Pons (tissue), 1 donor: ENCODE results near the gene KNL1.
A peak's percentile ranks its signal among the peaks of the same experiment; 100 is the strongest.
"Not testable (repeated sequence)": the region's sequence is repeated elsewhere in the genome, so short reads cannot be mapped to it uniquely, and the experiment has no call there.

ENCODE experiments used
- DNase-seq: peaks from one replicate; pipeline ENCODE4 v3.0.0-alpha.2; 2016; ENCODE audit warnings: low spot score

The KNL1 gene

GRCh38 chr15:40676906-40677305 lies 82.9 kb downstream of the KNL1 start:
- DNase-seq: not testable (repeated sequence)

- DNase-seq: no peak
Measured at GRCh38 chr15:40680151-40680550, 86.1 kb downstream of the KNL1 start.

DNA sequence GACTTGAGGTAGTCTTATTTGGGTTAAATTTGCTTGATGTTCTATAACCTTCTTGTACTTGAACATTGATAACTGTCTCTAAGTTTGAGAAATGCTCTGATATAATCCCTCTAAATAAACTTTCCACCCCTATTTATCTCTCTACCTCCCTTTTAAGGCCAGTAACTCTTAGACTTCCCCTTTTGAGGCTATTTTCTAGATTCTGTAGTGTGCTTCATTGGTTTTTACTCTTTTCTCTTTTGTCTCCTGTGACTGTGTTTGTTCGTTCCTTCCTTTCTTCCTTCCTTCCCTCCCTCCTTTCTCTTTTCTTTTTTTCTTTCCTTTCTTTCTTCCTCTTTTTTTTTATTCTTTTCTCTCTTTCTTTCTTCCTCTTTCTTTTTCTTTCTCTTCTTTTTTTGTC lies 86.9 kb downstream of the KNL1 start:
- not testable (repeated sequence) for DNase-seq

DNA sequence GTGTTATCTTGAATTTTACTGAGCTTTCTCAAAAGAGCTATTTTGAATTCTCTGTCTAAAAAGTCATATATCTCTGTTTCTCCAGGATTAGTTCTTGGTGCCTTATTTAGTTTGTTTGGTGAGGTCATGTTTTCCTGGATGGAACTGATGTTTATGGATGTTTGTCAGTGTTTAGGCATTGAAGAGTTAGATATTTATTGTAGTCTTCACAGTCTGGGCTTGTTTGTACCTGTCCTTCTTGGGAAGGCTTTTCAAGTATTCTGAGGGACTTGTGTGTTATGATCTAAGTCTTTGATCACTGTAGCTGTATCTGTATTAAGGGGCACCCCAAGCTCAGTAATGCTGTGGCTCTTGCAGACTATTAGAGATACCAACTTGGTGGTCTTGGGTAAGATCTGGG lies 90.3 kb downstream of the KNL1 start:
- DNase-seq: no peak

DNA sequence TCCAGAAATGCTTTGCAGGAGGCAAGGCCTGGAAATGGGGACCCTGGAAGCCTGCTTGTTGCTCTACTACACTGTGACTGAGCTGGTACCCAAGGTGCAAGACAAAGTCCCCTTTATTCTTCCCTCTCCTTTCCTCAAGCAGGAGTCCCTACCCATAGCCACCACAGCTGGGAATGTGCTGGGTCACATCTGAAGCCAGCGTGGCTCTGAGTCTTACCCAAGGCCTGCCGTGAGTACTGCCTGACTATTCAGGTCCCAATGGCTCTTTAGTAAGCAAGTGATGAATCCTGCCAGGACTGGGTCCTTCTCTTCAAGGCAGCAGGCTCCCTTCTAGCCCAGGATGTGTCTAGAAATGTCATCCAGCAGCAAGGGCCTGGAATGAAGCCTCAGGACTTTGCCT lies 91.3 kb downstream of the KNL1 start:
- DNase-seq: no peak

DNA sequence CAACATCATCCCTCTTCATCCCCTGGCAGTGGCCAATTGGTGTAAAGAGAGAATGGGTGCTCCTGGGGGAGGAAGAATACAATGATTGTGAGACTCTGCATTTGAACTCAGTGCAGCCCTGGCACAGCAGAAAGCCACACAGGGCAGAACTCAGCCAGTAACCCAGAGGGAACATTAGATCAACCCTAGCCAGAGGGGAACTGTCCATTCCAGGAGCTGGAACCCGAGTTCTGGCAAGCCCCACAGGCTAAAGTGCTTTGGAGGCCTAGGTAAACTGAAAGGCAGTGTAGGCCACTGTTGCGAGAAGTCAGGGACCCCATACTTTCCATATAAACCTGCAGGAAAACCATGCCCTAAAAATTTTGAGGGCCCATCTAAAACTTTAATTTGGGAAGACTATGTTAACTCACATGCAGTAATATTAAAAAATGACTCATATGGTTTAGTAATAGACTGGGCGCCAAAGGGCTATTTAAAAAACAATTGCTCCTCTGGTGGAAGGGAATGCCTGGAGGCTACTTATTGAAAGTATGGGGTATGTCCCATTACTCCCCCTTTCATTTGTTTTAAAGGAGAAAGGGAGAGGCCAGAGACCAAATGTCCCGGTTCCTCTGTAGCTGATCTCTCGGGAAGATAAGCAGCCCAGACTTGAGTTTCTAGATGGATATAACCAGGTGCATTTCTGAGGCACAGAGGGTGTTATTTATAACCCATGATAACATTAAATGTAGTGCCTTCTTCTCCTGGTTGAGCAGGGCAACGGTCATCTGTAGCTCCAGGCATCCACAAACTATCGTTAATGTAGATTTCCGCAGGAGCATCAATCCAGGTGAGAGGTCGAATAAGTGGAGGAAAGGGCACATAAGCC lies 95.1 kb downstream of the KNL1 start:
- no peak for DNase-seq

GRCh38 chr15:40691737-40692136 lies 97.7 kb downstream of the KNL1 start:
- DNase-seq: no peak

GRCh38 chr15:40693904-40694687 lies 100.0 kb downstream of the KNL1 start:
- DNase-seq: no peak

DNA sequence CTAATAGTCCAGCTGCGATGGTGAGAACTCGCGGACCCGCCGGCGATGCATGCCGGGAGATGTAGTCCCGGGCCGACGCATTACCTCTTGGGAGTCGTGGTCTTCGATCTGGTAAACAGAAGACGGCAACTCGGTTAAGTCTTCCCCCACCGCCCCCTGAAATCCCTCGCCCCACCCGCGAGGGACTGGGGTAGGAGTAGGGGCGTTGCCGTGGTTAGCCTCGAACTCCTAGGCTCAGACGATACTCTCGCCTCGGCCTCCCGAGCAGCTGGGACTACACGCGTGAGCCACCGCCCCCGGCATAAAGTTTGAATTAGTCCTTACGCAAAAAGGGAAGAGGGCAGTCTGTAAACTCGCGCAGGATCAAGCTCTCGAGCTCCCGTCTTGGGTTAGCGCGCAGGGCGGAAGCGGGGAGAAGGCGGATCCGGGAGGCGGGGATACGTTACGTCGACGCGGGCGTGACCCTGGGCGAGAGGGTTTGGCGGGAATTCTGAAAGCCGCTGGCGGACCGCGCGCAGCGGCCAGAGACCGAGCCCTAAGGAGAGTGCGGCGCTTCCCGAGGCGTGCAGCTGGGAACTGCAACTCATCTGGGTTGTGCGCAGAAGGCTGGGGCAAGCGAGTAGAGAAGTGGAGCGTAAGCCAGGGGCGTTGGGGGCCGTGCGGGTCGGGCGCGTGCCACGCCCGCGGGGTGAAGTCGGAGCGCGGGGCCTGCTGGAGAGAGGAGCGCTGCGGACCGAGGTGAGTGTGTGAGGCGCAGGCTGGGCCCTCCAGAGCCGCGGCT lies 100.8 kb downstream of the KNL1 start, which contains the start of gene RAD51:
TSS of gene RAD51 (plus strand) at position 487 of the 781 bp plus-strand sequence. CDS start 3,585 bp downstream, outside the sequence.
- peak; percentile 86 for DNase-seq

- no peak for DNase-seq
Measured at GRCh38 chr15:40695469-40695890, 101.4 kb downstream of the KNL1 start.

DNA sequence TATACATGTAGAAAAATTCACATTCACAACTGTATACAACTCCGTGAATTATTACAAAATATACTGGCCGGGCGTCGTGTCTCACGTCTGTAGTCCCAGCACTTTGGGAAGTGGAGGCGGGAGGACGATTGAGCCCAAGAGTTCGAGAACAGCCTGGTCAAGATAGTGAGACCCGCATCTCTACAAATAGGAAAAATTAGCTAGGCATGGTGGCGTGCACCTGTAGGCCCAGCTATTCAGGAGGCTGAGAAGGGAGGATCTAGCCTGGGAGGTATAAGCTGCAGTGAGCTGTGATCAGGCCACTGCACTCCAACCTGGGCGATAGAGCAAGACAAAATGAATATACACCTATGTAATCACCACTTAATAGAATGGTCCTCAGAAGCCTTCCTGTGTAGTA lies 102.2 kb downstream of the KNL1 start:
- no peak for DNase-seq

GRCh38 chr15:40697916-40698315 lies 103.9 kb downstream of the KNL1 start:
- DNase-seq: no peak

GRCh38 chr15:40702077-40702476 lies 108.0 kb downstream of the KNL1 start:
- no peak for DNase-seq

DNA sequence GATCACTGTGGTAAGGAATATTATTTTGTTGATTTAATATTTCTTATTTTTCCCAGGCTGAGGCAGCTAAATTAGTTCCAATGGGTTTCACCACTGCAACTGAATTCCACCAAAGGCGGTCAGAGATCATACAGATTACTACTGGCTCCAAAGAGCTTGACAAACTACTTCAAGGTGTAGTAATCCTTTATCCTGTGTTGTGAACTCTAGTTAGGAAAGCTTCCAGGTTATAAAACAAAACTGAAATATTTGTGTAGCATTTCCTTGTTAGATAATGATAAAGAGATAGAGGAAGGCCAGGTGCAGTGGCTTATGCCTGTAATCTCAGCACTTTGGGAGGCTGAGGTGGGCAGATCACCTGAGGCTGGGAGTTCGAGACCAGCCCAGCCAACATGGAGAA lies 112.1 kb downstream of the KNL1 start:
- DNase-seq: no peak
